NCI-H2196 (cell line): ENCODE measurements around the gene AKAP12.
A peak's percentile ranks its signal among the peaks of the same experiment; 100 is the strongest.

Experiments used
- DNase-seq: peaks from one replicate; lab custom pipeline; 2025; ENCODE audit not compliant: unreplicated experiment; lab: John Stamatoyannopoulos, UW

AKAP12 gene, protein sequence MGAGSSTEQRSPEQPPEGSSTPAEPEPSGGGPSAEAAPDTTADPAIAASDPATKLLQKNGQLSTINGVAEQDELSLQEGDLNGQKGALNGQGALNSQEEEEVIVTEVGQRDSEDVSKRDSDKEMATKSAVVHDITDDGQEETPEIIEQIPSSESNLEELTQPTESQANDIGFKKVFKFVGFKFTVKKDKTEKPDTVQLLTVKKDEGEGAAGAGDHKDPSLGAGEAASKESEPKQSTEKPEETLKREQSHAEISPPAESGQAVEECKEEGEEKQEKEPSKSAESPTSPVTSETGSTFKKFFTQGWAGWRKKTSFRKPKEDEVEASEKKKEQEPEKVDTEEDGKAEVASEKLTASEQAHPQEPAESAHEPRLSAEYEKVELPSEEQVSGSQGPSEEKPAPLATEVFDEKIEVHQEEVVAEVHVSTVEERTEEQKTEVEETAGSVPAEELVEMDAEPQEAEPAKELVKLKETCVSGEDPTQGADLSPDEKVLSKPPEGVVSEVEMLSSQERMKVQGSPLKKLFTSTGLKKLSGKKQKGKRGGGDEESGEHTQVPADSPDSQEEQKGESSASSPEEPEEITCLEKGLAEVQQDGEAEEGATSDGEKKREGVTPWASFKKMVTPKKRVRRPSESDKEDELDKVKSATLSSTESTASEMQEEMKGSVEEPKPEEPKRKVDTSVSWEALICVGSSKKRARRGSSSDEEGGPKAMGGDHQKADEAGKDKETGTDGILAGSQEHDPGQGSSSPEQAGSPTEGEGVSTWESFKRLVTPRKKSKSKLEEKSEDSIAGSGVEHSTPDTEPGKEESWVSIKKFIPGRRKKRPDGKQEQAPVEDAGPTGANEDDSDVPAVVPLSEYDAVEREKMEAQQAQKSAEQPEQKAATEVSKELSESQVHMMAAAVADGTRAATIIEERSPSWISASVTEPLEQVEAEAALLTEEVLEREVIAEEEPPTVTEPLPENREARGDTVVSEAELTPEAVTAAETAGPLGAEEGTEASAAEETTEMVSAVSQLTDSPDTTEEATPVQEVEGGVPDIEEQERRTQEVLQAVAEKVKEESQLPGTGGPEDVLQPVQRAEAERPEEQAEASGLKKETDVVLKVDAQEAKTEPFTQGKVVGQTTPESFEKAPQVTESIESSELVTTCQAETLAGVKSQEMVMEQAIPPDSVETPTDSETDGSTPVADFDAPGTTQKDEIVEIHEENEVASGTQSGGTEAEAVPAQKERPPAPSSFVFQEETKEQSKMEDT (N-terminal part only)

GRCh38 chr6:151239603-151240035 lies at the start of gene AKAP12:
AKAP12 (plus strand) TSS chr6:151239967; CDS start chr6:151240563, 596 bp downstream.
- DNase-seq = no peak

DNA sequence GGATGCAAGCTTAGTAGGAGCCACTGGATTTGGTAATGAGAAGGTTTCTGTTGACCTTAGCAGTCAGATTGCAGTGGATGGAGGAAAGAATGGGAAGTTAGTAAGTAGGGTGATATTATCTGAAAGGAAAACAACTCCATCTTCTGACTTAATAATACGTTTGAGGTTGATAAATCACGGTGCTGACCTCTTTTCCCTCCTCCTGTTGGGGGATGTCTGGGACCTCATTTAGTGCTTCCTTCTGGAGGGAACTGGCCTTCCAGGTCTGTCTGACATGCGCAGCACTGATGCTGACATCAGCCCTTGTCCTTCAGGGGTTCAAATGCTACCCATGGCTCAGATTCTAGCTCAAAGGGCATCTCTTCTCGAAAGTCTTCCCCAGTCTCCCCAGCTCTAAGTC lies 48.2 kb upstream of the AKAP12 start:
- DNase-seq = no peak

GRCh38 chr6:151196555-151196954 lies 43.2 kb upstream of the AKAP12 start:
- DNase-seq = no peak

- no peak for DNase-seq
Observed at GRCh38 chr6:151197556-151197955, 42.2 kb upstream of the AKAP12 start.

DNA sequence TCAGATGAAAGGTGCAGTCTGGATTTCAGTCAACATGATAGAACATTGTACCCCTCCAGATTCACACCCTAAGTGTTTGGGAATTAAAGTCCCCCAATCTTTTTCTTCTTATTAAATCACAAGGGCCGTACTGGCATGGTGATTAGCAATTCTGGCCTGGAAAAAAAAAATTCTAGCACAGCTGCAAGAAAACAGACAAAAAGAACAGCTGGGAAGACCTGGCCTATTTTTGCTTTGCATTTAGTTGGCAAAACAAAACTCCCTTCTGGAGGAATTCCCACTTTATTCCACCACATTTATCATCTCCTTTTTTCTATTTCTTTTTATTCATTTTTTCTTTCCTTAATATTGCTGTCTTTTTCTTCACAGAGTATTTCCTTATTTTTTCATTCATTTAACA lies 39.8 kb upstream of the AKAP12 start:
- no peak for DNase-seq

DNA sequence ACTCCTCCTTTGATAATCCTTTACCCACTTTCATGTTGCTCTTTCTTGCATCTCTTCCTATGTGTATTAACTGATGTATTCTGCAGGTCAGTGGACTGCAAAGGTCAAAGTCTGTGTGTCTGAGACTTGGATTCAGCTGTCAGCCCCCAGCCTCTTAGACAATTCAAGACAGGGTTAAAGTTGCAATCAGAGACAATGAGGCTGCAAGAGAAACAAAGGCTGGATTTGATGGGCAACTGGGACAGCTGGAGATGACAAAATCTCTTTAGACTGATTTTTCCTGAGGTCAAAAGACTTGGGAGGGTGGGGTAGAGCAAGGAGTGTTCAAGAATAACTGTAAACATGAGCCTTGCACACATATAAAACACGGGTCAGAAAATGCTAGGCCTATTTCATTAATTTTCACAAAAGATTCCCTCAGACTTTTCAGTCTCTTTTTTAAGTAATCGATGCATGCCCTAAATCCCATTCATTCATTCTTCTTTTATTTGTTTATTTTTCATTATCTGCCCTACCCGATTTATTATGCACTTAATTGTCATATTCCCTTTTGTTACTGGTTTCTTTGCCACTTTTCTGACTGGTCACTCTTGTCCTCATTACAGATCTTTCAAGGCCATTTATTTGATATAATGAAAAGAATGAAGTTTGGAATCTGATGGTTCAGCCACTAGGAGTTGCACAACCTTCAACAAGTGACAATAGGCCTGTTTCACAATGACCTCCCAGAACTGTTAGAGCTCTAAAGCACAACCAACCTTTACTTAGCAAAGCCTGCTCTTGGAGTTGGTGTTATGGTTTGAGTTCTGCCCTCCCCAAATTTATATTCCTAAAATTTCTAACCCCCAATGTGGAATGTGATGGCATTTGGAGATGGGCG lies 33.8 kb upstream of the AKAP12 start:
- no peak for DNase-seq

DNA sequence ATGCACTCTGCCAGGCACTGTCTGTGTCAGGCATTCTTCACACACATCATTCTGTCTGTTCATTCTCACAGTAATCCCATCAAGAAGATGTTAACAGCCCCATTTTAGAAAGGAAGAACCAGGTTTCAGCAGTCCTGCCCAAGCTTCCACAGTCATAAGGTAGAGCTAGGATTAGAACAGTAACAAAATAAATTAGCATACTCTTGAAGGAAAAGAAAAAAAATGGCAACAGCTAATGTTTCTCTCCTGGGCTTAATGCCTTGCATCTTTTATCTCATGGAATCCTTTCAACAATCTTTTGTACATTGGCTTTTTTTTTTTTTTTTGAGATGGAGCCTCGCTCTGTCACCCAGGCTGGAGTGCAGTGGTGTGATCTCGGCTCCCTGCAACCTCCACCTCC lies 32.1 kb upstream of the AKAP12 start:
- DNase-seq = no peak

GRCh38 chr6:151209071-151209831 lies 30.5 kb upstream of the AKAP12 start:
- peak; percentile 45 for DNase-seq

DNA sequence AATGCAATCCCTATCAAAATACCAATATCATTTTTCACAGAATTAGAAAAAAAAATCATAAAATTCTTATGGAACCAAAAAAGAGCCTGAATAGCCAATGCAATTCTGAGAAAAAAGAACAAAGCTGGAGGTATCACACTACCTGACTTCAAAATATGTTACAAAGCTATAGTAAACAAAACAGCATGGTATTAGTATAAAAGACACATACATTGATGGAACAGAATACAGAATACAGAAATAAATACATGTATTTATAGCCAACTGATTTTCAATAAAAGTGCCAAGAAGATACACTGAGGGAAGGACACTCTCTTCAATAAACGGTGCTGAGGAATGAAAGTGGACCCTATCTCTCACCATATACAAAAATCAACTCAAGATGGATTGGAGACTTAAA lies 28.7 kb upstream of the AKAP12 start:
- no peak for DNase-seq

DNA sequence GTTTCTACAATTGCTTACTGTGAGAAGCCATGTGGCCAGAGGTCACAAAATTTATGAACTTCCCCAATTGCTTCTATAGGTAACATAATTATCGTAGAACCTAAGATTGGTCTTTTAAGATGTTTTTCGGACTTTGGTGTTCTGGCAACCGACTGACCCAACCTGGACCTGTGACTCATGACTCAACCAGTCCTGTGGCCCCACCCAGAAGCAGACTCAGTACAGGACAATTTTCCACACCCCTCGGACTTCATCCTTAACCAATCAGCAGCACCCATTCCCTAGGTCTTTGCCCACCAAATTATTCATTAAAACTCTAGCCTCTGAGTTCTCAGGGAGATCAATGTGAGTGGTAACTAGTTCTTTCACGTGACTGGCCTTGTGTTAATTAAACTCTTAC lies 26.4 kb upstream of the AKAP12 start:
- no peak for DNase-seq

- no peak for DNase-seq
Observed at GRCh38 chr6:151215999-151216398, 23.8 kb upstream of the AKAP12 start.

GRCh38 chr6:151216804-151217203 lies 23.0 kb upstream of the AKAP12 start:
- no peak for DNase-seq

DNA sequence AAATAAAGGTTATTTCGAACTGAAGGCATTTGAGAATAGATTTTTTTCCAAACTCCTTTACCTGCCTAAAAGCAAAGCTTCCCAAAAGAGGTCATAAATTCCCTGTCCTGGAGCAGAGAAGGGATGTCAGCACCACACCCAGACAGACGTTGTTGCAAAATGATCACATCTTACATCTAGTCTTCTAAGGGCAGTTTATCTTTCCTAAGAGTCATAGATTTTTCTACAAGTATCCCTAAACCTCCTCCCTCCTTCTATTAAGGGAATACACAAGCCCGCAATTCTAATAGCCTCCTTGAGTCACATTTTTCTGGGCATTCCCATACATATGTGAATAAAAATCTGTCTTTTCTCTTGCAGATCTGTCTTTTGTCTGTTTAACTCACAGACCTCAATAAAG lies 20.6 kb upstream of the AKAP12 start:
- DNase-seq = no peak

DNA sequence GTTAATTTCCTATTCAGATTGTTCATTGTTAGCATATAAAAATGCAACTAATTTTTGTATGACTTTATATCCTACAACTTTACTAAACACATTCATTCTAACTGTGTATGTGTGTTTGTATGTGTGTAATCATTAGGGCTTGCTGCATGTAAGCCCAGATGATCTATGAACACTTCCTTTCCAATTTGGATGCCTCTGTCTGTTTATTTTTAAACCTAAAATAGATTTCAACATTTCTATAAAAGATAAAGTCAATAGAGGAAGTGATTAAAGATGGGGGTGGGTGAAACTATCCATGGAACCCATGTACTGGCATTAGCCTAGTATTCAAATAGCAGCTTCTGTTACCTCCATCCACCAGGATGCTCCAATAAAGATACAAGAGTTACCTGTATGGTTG lies 15.7 kb upstream of the AKAP12 start:
- no peak for DNase-seq

- DNase-seq = no peak
Observed at GRCh38 chr6:151225919-151226318, 13.8 kb upstream of the AKAP12 start.

DNA sequence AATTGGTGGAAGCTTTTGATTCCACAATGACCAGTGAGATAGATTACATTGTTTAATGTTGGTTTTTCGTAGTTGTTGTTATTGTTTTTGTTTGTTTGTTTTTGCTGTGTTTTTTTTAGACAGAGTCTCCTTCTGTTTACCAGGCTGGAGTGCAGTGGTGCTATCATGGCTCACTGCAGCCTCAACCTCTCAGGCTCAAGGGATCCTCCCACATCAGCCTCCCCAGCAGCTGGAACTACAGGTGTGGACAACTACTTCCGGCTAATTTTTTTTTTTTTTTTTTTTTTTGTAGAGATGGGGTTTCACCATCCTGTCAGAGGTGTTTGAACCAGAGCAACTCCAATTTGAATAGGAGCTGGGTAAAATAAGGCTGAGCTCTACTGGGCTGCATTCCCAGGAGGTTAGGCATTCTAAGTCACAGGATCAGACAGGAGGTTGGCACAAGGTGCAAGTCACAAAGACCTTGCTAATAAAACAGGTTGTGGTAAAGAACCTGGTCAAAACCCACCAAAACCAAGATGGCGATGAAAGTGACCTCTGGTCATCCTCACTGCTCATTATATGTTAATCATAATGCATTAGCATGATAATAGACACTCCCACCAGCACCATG lies 10.9 kb upstream of the AKAP12 start:
- DNase-seq = no peak

DNA sequence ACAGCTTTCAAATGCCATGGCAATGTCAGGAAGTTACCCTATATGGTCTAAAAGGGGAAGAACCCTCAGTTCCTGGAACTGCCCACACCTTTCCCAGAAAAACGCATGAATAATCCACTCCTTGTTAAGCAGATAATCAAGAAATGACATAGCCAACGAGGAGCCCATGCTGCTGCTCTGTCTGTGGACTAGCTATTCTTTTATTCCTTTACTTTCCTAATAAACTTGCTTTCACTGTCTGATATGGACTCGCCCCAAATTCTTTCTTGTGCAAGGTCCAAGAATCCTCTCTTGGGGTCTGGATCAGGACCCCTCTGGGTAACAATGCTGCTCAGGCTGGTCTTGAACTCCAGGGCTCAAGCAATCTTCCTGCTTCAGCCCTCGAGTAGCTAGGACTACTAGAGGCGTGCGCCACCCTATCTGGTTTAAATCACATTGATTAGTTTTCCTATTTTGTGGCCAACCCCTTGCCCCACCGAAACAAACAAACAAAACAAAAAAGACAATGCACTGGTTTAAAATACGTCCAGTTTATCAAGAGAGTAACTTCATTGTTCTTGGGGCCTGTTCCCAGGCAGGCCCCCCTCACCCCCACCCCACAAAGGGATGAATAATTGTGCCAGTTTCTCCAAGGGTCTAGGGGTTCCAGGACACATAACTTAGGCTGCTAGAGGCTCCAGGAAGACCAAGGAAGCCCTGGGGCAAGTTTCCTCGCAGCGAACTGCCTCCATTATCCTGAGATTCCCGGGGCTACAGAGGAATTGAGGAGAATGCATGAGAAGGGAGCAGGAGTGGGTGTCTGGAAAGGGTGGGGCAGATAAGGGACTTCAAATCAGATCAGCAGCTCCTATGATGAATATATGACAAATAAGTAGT lies 10.1 kb upstream of the AKAP12 start:
- no peak for DNase-seq

DNA sequence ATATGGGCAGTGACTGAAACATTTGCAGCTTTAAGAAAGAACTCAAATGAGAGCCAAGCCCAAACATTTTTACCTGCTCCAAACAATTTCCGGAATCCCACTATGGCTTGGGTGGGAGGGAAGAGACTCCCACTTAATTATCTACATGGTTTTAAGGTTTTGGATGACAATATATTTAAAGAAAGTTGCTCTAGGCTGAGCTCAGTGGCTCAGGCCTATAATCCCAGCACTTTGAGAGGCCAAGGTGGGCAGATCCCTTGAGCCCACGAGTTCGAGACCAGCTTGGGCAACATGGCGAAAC lies 9.5 kb upstream of the AKAP12 start:
- DNase-seq = no peak
